Mesodermal cell (in vitro differentiated cells): ENCODE results near the gene C9orf152.

ENCODE experiments used
- H3K27ac ChIP-seq: 2 replicates; pipeline ENCODE4 v1.7.0; 2013; ENCODE audit warnings: mild to moderate bottlenecking, low read depth, low read length, moderate library complexity; ENCODE audit not compliant: severe bottlenecking
- H3K36me3 ChIP-seq: 2 replicates; pipeline ENCODE4 v1.7.1; 2013; ENCODE audit warnings: mild to moderate bottlenecking, low read length, moderate library complexity; ENCODE audit not compliant: control insufficient read depth, insufficient read depth
- H3K4me1 ChIP-seq: one replicate; pipeline ENCODE4 v1.7.1; 2013; ENCODE audit warnings: mild to moderate bottlenecking, low read length; ENCODE audit not compliant: insufficient read depth, control insufficient read depth, poor library complexity, severe bottlenecking
- H3K4me3 ChIP-seq: 2 replicates; pipeline ENCODE4 v1.7.0; 2013; ENCODE audit warnings: low read length, control low read depth, mild to moderate bottlenecking; ENCODE audit not compliant: insufficient read depth, poor library complexity, severe bottlenecking; ENCODE audit errors: extremely low read depth
- H3K9me3 ChIP-seq: 2 replicates; pipeline ENCODE4 v1.7.1; 2013; ENCODE audit warnings: mild to moderate bottlenecking, low read length, moderate library complexity; ENCODE audit not compliant: control insufficient read depth
- WGBS, 2 experiments: methylation state at CpG; one replicate each; pipeline ENCODE4 v1.1.5; 2013; ENCODE audit warnings: missing lambda C conversion rate in 2 of 2; ENCODE audit not compliant: insufficient coverage in 2 of 2; 5-methylcytosine and 5-hydroxymethylcytosine counted together

The C9orf152 gene

GRCh38 chr9:110249603-110250002, 41.6 kb upstream of the C9orf152 start:
- H3K36me3 ChIP-seq, result peaks cover 57% of the 10 kb centered on the region
- no peaks in the 10 kb centered on the region for H3K9me3 ChIP-seq
- H3K4me3 ChIP-seq, result no peak overlapping the region
- 96 to 100% methylated on average over 1 to 4 of the region's 4 CpGs for WGBS, 2 experiments
- H3K27ac ChIP-seq, result no peak overlapping the region
- H3K4me1 ChIP-seq, result peaks cover 12% of the 10 kb centered on the region

GRCh38 chr9:110248361-110248760, 40.4 kb upstream of the C9orf152 start:
- no peaks in the 10 kb centered on the region for H3K9me3 ChIP-seq
- no peak overlapping the region for H3K27ac ChIP-seq
- WGBS, 2 experiments, result 83% methylated on average over 2 of the region's 2 CpGs; no CpG with 5 or more reads in 1 of the 2 experiments
- no peaks in the 10 kb centered on the region for H3K4me1 ChIP-seq
- no peak overlapping the region for H3K4me3 ChIP-seq
- H3K36me3 ChIP-seq, result peaks cover 66% of the 10 kb centered on the region

GRCh38 chr9:110246214-110246613, 38.3 kb upstream of the C9orf152 start:
- peaks cover 78% of the 10 kb centered on the region for H3K36me3 ChIP-seq
- H3K4me3 ChIP-seq, result no peak overlapping the region
- WGBS, 2 experiments, result 93 to 96% methylated on average over 4 to 5 of the region's 6 CpGs
- no peaks in the 10 kb centered on the region for H3K9me3 ChIP-seq
- H3K27ac ChIP-seq, result no peak overlapping the region
- H3K4me1 ChIP-seq, result no peaks in the 10 kb centered on the region

GRCh38 chr9:110244616-110245015, 36.7 kb upstream of the C9orf152 start:
- WGBS, 2 experiments, result 100% methylated on average over 1 of the region's 3 CpGs; no CpG with 5 or more reads in 1 of the 2 experiments
- H3K9me3 ChIP-seq, result no peaks in the 10 kb centered on the region
- peaks cover 65% of the 10 kb centered on the region for H3K36me3 ChIP-seq
- no peak overlapping the region for H3K27ac ChIP-seq
- H3K4me1 ChIP-seq, result no peaks in the 10 kb centered on the region
- no peak overlapping the region for H3K4me3 ChIP-seq

- Histone ChIP-seq H3K36me3 (peaks cover 43% of the 10 kb centered on the region), H3K9me3 (no peaks in the 10 kb centered on the region), H3K4me3 (no peak overlapping the region), H3K4me1 (no peaks in the 10 kb centered on the region), H3K27ac (no peak overlapping the region)
- 88 to 100% methylated on average over 1 of the region's 1 CpG for WGBS, 2 experiments
Measured at GRCh38 chr9:110241858-110242321, 33.9 kb upstream of the C9orf152 start.

GRCh38 chr9:110241260-110241857, 33.4 kb upstream of the C9orf152 start:
- Histone ChIP-seq H3K36me3 (peaks cover 38% of the 10 kb centered on the region), H3K4me3 (no peak overlapping the region), H3K27ac (no peak overlapping the region), H3K9me3 (no peaks in the 10 kb centered on the region), H3K4me1 (no peaks in the 10 kb centered on the region)
- WGBS, 2 experiments, result 80% methylated on average over 2 of the region's 3 CpGs; no CpG with 5 or more reads in 1 of the 2 experiments

- Histone ChIP-seq H3K36me3 (peaks cover 30% of the 10 kb centered on the region), H3K4me3 (no peak overlapping the region), H3K4me1 (no peaks in the 10 kb centered on the region), H3K9me3 (no peaks in the 10 kb centered on the region), H3K27ac (no peak overlapping the region)
- WGBS, 2 experiments, result 100% methylated on average over 1 of the region's 1 CpG; no CpG with 5 or more reads in 1 of the 2 experiments
Measured at GRCh38 chr9:110240198-110240597, 32.2 kb upstream of the C9orf152 start.

- WGBS, 2 experiments, result 60 to 86% methylated on average over 1 of the region's 2 CpGs
- Histone ChIP-seq H3K27ac (no peak overlapping the region), H3K36me3 (no peaks in the 10 kb centered on the region), H3K4me1 (no peaks in the 10 kb centered on the region), H3K4me3 (no peak overlapping the region), H3K9me3 (no peaks in the 10 kb centered on the region)
Measured at GRCh38 chr9:110228321-110228720, 20.4 kb upstream of the C9orf152 start.

GRCh38 chr9:110224583-110224982, 16.6 kb upstream of the C9orf152 start:
- H3K9me3 ChIP-seq, result no peaks in the 10 kb centered on the region
- H3K27ac ChIP-seq, result no peak overlapping the region
- H3K4me3 ChIP-seq, result no peak overlapping the region
- H3K4me1 ChIP-seq, result no peaks in the 10 kb centered on the region
- no peaks in the 10 kb centered on the region for H3K36me3 ChIP-seq
- WGBS, 2 experiments, result 58 to 73% methylated on average over 2 of the region's 3 CpGs

- no peak overlapping the region for H3K27ac ChIP-seq
- H3K4me3 ChIP-seq, result no peak overlapping the region
- H3K9me3 ChIP-seq, result no peaks in the 10 kb centered on the region
- WGBS, 2 experiments, result 91 to 100% methylated on average over 2 to 3 of the region's 3 CpGs
- no peaks in the 10 kb centered on the region for H3K4me1 ChIP-seq
- no peaks in the 10 kb centered on the region for H3K36me3 ChIP-seq
Measured at GRCh38 chr9:110220809-110221208, 12.8 kb upstream of the C9orf152 start.

GRCh38 chr9:110217656-110218099, 9.7 kb upstream of the C9orf152 start:
- 43 to 45% methylated on average over 9 of the region's 10 CpGs for WGBS, 2 experiments
- Histone ChIP-seq H3K4me1 (no peaks in the 10 kb centered on the region), H3K36me3 (no peaks in the 10 kb centered on the region), H3K27ac (no peak overlapping the region), H3K4me3 (no peak overlapping the region), H3K9me3 (no peaks in the 10 kb centered on the region)
